ENCODE data around the gene IL1A. TPM values are rescaled to one million over a fixed set of nuclear protein-coding genes. Genes with fewer than 3 reads are reported as not detected.

The IL1A gene
- total and polyA plus RNA-seq, 10 of the 15 experiments (the other 5 are each of a cell fraction or from before 2014, with no cell fraction given) = 0.10 to 8.7 (median 6.9) TPM

DNA sequence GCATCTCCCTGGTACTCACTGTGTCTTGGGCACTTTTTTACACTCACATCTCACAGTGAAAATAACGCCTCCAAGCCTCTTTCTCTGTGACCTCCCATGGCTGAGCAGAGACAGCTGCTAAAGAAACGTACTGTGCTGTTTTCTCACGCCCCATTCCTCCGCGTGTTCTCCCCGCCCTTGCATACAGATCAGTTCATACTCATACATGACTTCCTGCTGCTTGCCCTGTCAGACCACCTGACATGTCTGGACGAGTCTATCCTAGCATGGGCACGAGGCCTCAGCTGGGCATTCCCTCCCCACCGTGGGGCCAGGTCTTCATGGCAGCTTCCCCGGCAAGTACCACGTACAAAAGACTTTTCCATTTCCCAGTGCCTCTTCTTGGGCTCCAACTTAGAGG is 21.2 kb upstream of the IL1A start:
- RAD21 ChIA-PET (ENCODE audit: unreplicated experiment) = interaction anchor here (0.8 to 1.7 kb wide), 12 partner anchors 10 to 136 kb away, joined by 3 to 11 read pairs (median 4); no protein-coding TSS in a partner anchor
- no TSS peak for BruUV-seq (replicated peaks)
- in situ Hi-C loops (cut with MboI) = no loop called here
- TF ChIP-seq MYC (IDR thresholded peaks at IDR 0.05; ENCODE audit: insufficient read depth, insufficient read length, insufficient replicate concordance, low read length, severe bottlenecking) (no peak), BHLHE40 (IDR thresholded peaks at IDR 0.05; ENCODE audit: borderline replicate concordance in 1 of 2, low read depth in 2 of 2, low read length in 1 of 2) (peak; percentile 34 to 37; a peak in 2 of 4 replicates), EED (IDR thresholded peaks at IDR 0.05; ENCODE audit: low read depth) (peak; percentile 71), EGR1 (IDR thresholded peaks at IDR 0.05; ENCODE audit: borderline replicate concordance in 1 of 2, low read depth in 2 of 2, low read length in 2 of 2) (no peak), MXI1 (IDR thresholded peaks at IDR 0.05; ENCODE audit: low read depth, low read length) (0 out of 2 replicates have a peak, but pooled peaks have one; percentile 24), MTA2 (IDR thresholded peaks at IDR 0.05; ENCODE audit: low read depth) (0 out of 2 replicates have a peak, but pooled peaks have one; percentile 26), PAX5 (IDR thresholded peaks at IDR 0.05; ENCODE audit: borderline replicate concordance, low read depth, low read length) (peak; percentile 16; the same call in 1 of the 2 replicates), MEF2B (IDR thresholded peaks at IDR 0.05; ENCODE audit: partially characterized antibody, poor library complexity, severe bottlenecking) (peak; percentile 40), NFIC (IDR thresholded peaks at IDR 0.05; ENCODE audit: low read depth, low read length) (peak; percentile 65; the same call in 1 of the 2 replicates), GABPA (IDR thresholded peaks at IDR 0.05; ENCODE audit: low read depth) (0 out of 2 replicates have a peak, but pooled peaks have one; percentile 7), HDGF (IDR thresholded peaks at IDR 0.05) (peak; percentile 11; the same call in 1 of the 2 replicates), IKZF1 (conservative IDR thresholded peaks at IDR 0.05) (0 out of 2 replicates have a peak, but pooled peaks have one; percentile 30), SRF (IDR thresholded peaks at IDR 0.05; ENCODE audit: low read depth in 2 of 2, low read length in 2 of 2) (no peak), TCF12 (IDR thresholded peaks at IDR 0.05; ENCODE audit: low read depth, low read length) (peak; percentile 87), USF1 (IDR thresholded peaks at IDR 0.05; ENCODE audit: borderline replicate concordance, extremely low read length, insufficient read depth, low read depth, low read length) (peak; percentile 61), POLR2AphosphoS5 (IDR thresholded peaks at IDR 0.05; ENCODE audit: low read length) (0 out of 2 replicates have a peak, but pooled peaks have one; percentile 45), POLR2A (IDR thresholded peaks at IDR 0.05; ENCODE audit: low read depth, low read length) (peak; percentile 69)
- TF ChIP-seq, protein P1, sequence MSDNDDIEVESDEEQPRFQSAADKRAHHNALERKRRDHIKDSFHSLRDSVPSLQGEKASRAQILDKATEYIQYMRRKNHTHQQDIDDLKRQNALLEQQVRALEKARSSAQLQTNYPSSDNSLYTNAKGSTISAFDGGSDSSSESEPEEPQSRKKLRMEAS (IDR thresholded peaks at IDR 0.05; ENCODE audit: low read depth, low read length) = peak; percentile 71; the same call in 1 of the 2 replicates
- TF ChIP-seq, protein P2, sequence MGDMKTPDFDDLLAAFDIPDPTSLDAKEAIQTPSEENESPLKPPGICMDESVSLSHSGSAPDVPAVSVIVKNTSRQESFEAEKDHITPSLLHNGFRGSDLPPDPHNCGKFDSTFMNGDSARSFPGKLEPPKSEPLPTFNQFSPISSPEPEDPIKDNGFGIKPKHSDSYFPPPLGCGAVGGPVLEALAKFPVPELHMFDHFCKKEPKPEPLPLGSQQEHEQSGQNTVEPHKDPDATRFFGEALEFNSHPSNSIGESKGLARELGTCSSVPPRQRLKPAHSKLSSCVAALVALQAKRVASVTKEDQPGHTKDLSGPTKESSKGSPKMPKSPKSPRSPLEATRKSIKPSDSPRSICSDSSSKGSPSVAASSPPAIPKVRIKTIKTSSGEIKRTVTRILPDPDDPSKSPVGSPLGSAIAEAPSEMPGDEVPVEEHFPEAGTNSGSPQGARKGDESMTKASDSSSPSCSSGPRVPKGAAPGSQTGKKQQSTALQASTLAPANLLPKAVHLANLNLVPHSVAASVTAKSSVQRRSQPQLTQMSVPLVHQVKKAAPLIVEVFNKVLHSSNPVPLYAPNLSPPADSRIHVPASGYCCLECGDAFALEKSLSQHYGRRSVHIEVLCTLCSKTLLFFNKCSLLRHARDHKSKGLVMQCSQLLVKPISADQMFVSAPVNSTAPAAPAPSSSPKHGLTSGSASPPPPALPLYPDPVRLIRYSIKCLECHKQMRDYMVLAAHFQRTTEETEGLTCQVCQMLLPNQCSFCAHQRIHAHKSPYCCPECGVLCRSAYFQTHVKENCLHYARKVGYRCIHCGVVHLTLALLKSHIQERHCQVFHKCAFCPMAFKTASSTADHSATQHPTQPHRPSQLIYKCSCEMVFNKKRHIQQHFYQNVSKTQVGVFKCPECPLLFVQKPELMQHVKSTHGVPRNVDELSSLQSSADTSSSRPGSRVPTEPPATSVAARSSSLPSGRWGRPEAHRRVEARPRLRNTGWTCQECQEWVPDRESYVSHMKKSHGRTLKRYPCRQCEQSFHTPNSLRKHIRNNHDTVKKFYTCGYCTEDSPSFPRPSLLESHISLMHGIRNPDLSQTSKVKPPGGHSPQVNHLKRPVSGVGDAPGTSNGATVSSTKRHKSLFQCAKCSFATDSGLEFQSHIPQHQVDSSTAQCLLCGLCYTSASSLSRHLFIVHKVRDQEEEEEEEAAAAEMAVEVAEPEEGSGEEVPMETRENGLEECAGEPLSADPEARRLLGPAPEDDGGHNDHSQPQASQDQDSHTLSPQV (IDR thresholded peaks at IDR 0.05) = 0 out of 2 replicates have a peak, but pooled peaks have one; percentile 50

More for the DNA sequence above, 21.2 kb upstream of the IL1A start:
- Histone ChIP-seq H3K4me2 (ENCODE audit: control insufficient read depth, insufficient read depth) (peak overlapping the region; percentile 61), H3K4me3 (no peak overlapping the region), H3K9ac (ENCODE audit: control insufficient read depth, insufficient read depth, low read length) (peak overlapping the region; percentile 61), H2AFZ (ENCODE audit: control insufficient read depth, low read depth, low read length) (peak overlapping the region; percentile 70), H3K27ac (ENCODE audit: control insufficient read depth, insufficient read depth) (peak overlapping the region; percentile 64), H3K79me2 (ENCODE audit: control insufficient read depth, insufficient read depth, low read length) (no peaks in the 10 kb centered on the region), H3K36me3 (ENCODE audit: control insufficient read depth in 2 of 2, insufficient read depth in 2 of 2, low read length in 1 of 2) (no peaks in the 10 kb centered on the region), H3K27me3 (replicated peaks in 1 of 2; ENCODE audit: control insufficient read depth in 2 of 2, insufficient read depth in 2 of 2, low read length in 1 of 2) (no peaks in the 10 kb centered on the region), H4K20me1 (ENCODE audit: control insufficient read depth, insufficient read depth) (no peaks in the 10 kb centered on the region), H3K9me3 (replicated peaks; ENCODE audit: control insufficient read depth, insufficient read depth, low read length) (peaks cover 5% of the 10 kb centered on the region), H3K4me1 (ENCODE audit: control insufficient read depth, insufficient read depth, low read length) (peaks cover 19% of the 10 kb centered on the region)
- SMC1A ChIA-PET (ENCODE audit: uncharacterized antibody, unreplicated experiment) = interaction anchor here (0.7 to 3.1 kb wide), 12 partner anchors 9 to 80 kb away, joined by 3 to 11 read pairs (median 4); no protein-coding TSS in a partner anchor
- ATAC-seq (peak; percentile 87), FAIRE-seq (peak; percentile 81), DNase-seq (ENCODE audit: low read depth, low spot score) (peak; percentile 68)
- CTCF ChIA-PET = interaction anchor here (0.9 to 2.4 kb wide), 6 partner anchors 21 to 80 kb away, joined by 3 to 8 read pairs (median 4); partner anchors contain the start of gene IL1A
- POLR2A ChIA-PET = interaction anchor here (0.6 to 1.5 kb wide), 9 partner anchors 10 to 188 kb away, joined by 3 to 6 read pairs (median 3); partner anchors contain the start of gene CKAP2L
- intact Hi-C loops (cut with micrococcal nuclease; ENCODE audit: unreplicated experiment) = loop anchor here (2.0 kb wide), 2 partner anchors 23 to 75 kb away; no protein-coding TSS in a partner anchor
- 2% methylated on average over 11 of the region's 11 CpGs for WGBS (ENCODE audit: insufficient coverage, insufficient replicate concordance, low lambda C conversion rate, missing lambda C conversion rate)

Data from GM12878 (cell line).